Thyroid gland (tissue), 4 donors: Measurements from ENCODE around the gene XCR1. TPM values are rescaled to one million over a fixed set of nuclear protein-coding genes. Genes with fewer than 3 reads are reported as not detected.

Source experiments
- DNase-seq, 2 donors: peaks; one replicate each; pipeline ENCODE4 v3.0.0-alpha.2; 2019
- H3K27ac ChIP-seq, 3 donors: fragments of 200-600 bp; sonication (generic); 1 replicate in 2 of 3; 2 replicates in 1 of 3; pipeline ENCODE4 v1.5.1; 2016 to 2019; ENCODE audit warnings: mild to moderate bottlenecking in 1 of 3, moderate library complexity in 1 of 3
- H3K27me3 ChIP-seq: fragments of 200-600 bp; sonication (generic); one replicate; pipeline ENCODE4 v1.5.1; 2019
- H3K36me3 ChIP-seq, 2 donors: fragments of 200-600 bp; sonication (generic); one replicate each; pipeline ENCODE4 v1.5.1; 2016 to 2019
- H3K4me1 ChIP-seq, 2 donors: fragments of 200-600 bp; sonication (generic); one replicate each; pipeline ENCODE4 v1.5.1; 2017 to 2019
- H3K4me3 ChIP-seq, 3 donors: fragments of 200-600 bp; sonication (generic); replicated peaks in 1 of 3; 1 replicate in 2 of 3; 2 replicates in 1 of 3; pipeline ENCODE4 v1.5.1; 2016; ENCODE audit warnings: mild to moderate bottlenecking in 1 of 3
- H3K9me3 ChIP-seq: fragments of 200-600 bp; sonication (generic); one replicate; pipeline ENCODE4 v1.5.1; 2017
- CTCF ChIP-seq, 6 experiments: fragments of 200-600 bp in 3 of 6; fragments of 450-650 bp in 3 of 6; sonication (generic) in 3 of 6; IDR thresholded peaks; one replicate each; pipeline ENCODE4 v1.5.1; 2016 to 2019; ENCODE audit warnings: antibody characterized with exemption in 6 of 6, mild to moderate bottlenecking in 2 of 6, inconsistent platforms in 1 of 6, moderate library complexity in 1 of 6
- POLR2A ChIP-seq, 2 donors: fragments of 450-650 bp; IDR thresholded peaks; one replicate each; pipeline ENCODE4 v1.6.1; 2017; ENCODE audit warnings: antibody characterized with exemption in 2 of 2, mild to moderate bottlenecking in 2 of 2, moderate library complexity in 1 of 2
- WGBS, 2 donors: methylation state at CpG; one replicate each; pipeline ENCODE4 v1.1.5; 2017; 5-methylcytosine and 5-hydroxymethylcytosine counted together
- intact Hi-C: fragments of 100-400 bp; cut with DNase I; formaldehyde crosslinking; loops from one replicate; pipeline ENCODE4 v1.15.1; 2023
- total RNA-seq, 4 donors: library from RNA; depleted of rRNA; stranded (reverse); fragments of >200 nt; gene quantifications; one replicate each; pipeline ENCODE4 v1.2.3, GENCODE V29; 2016

XCR1 gene
- total RNA-seq, 4 donors from 2014 or later, result not detected

GRCh38 chr3:45967724-45968123, 59.6 kb downstream of the XCR1 start:
- TF ChIP-seq POLR2A (IDR thresholded peaks at IDR 0.05) (no peak), CTCF (IDR thresholded peaks at IDR 0.05) (no peak)
- no peaks in the 10 kb centered on the region for H3K27me3 ChIP-seq
- intact Hi-C loops, result no loop called here
- peak overlapping the region; percentile 20 to 75 (median 70) for H3K27ac ChIP-seq
- WGBS, 2 donors, result 54 to 57% methylated on average over 8 of the region's 8 CpGs
- DNase-seq, result peak; percentile 64 to 81
- peaks cover 37 to 42% of the 10 kb centered on the region in 2 donors for H3K4me1 ChIP-seq
- H3K36me3 ChIP-seq, result peaks cover 42 to 62% of the 10 kb centered on the region in 2 donors
- no peaks in the 10 kb centered on the region for H3K9me3 ChIP-seq
- H3K4me3 ChIP-seq, result no peak overlapping the region

Other genes starting within 250 kb of the XCR1 start
- gene SLC6A20, start 230.9 kb downstream of the XCR1 start, total RNA-seq, result under 1 TPM in 2 of 4 donors, not detected in 2; 0.13 to 0.22 TPM
- 10 to 100 TPM; 39.5 to 56.5 (median 51.4) TPM for gene LZTFL1, start 185.4 kb downstream of the XCR1 start, total RNA-seq
- gene CCR9, start 140.9 kb downstream of the XCR1 start, total RNA-seq, result not detected
- 1 to 10 TPM; 2.1 to 4.4 (median 3.4) TPM for gene CXCR6, start 84.0 kb downstream of the XCR1 start, total RNA-seq
- gene FYCO1, start 31.7 kb downstream of the XCR1 start, total RNA-seq, result 10 to 100 TPM; 38.2 to 66.6 (median 50.5) TPM
- gene CCR1, start 180.8 kb upstream of the XCR1 start, total RNA-seq, result 1 to 10 TPM in 3 of 4 donors, under 1 TPM in 1; 0.98 to 3.4 (median 2.3) TPM
- not detected for gene CCR3, start 215.0 kb upstream of the XCR1 start, total RNA-seq